ENCODE results near the gene SLC38A10. TPM values are rescaled to one million over a fixed set of nuclear protein-coding genes. Genes with fewer than 3 reads are reported as not detected.

SLC38A10 gene
- total and polyA plus RNA-seq, 2 experiments from 2014 or later, result 94.4 to 131 TPM

- Histone ChIP-seq H3K4me1 (ENCODE audit: low read depth) (peaks cover 24% of the 10 kb centered on the region), H3K27ac (peak overlapping the region; percentile 67), H3K4me3 (no peak overlapping the region), H3K36me3 (no peaks in the 10 kb centered on the region), H3K27me3 (no peaks in the 10 kb centered on the region), H3K9me3 (ENCODE audit: low read depth) (no peaks in the 10 kb centered on the region)
- peak in 1 of 2 donors; percentile 17 for DNase-seq (ENCODE audit: low read depth in 1 of 2, low spot score in 1 of 2)
- no peak for TF ChIP-seq CTCF (IDR thresholded peaks at IDR 0.05; ENCODE audit: low read depth, low read length)
These were observed 43.9 kb downstream of the SLC38A10 start for GRCh38 chr17:81251094-81251708.

- Histone ChIP-seq H3K9me3 (ENCODE audit: low read depth) (no peaks in the 10 kb centered on the region), H3K36me3 (no peaks in the 10 kb centered on the region), H3K27ac (peak overlapping the region; percentile 67), H3K27me3 (no peaks in the 10 kb centered on the region), H3K4me1 (ENCODE audit: low read depth) (peaks cover 22% of the 10 kb centered on the region), H3K4me3 (no peak overlapping the region)
- no peak for TF ChIP-seq CTCF (IDR thresholded peaks at IDR 0.05; ENCODE audit: low read depth, low read length)
- DNase-seq (ENCODE audit: low read depth in 1 of 2, low spot score in 1 of 2), result no peak
These were observed 44.6 kb downstream of the SLC38A10 start for GRCh38 chr17:81250286-81251093.

GRCh38 chr17:81249223-81250040 is 45.7 kb downstream of the SLC38A10 start:
- no peaks in the 10 kb centered on the region for H3K9me3 ChIP-seq (ENCODE audit: low read depth)
- peaks cover 17% of the 10 kb centered on the region for H3K4me1 ChIP-seq (ENCODE audit: low read depth)
- TF ChIP-seq CTCF (IDR thresholded peaks at IDR 0.05; ENCODE audit: low read depth, low read length), result no peak
- no peaks in the 10 kb centered on the region for H3K27me3 ChIP-seq
- H3K4me3 ChIP-seq, result no peak overlapping the region
- no peak overlapping the region for H3K27ac ChIP-seq
- peak in 1 of 2 donors; percentile 14 for DNase-seq (ENCODE audit: low read depth in 1 of 2, low spot score in 1 of 2)
- H3K36me3 ChIP-seq, result no peaks in the 10 kb centered on the region

- no peak for DNase-seq (ENCODE audit: low read depth in 1 of 2, low spot score in 1 of 2)
- H3K27ac ChIP-seq, result no peak overlapping the region
- H3K27me3 ChIP-seq, result no peaks in the 10 kb centered on the region
- no peak overlapping the region for H3K4me3 ChIP-seq
- TF ChIP-seq CTCF (IDR thresholded peaks at IDR 0.05; ENCODE audit: low read depth, low read length), result no peak
- peaks cover 17% of the 10 kb centered on the region for H3K4me1 ChIP-seq (ENCODE audit: low read depth)
- H3K36me3 ChIP-seq, result no peaks in the 10 kb centered on the region
- no peaks in the 10 kb centered on the region for H3K9me3 ChIP-seq (ENCODE audit: low read depth)
These were observed 46.5 kb downstream of the SLC38A10 start for GRCh38 chr17:81248649-81249048.

GRCh38 chr17:81247339-81247990 is 47.6 kb downstream of the SLC38A10 start:
- H3K4me3 ChIP-seq, result no peak overlapping the region
- H3K27ac ChIP-seq, result no peak overlapping the region
- H3K9me3 ChIP-seq (ENCODE audit: low read depth), result no peaks in the 10 kb centered on the region
- no peak for TF ChIP-seq CTCF (IDR thresholded peaks at IDR 0.05; ENCODE audit: low read depth, low read length)
- no peaks in the 10 kb centered on the region for H3K27me3 ChIP-seq
- DNase-seq (ENCODE audit: low read depth in 1 of 2, low spot score in 1 of 2), result no peak
- H3K36me3 ChIP-seq, result no peaks in the 10 kb centered on the region
- peaks cover 14% of the 10 kb centered on the region for H3K4me1 ChIP-seq (ENCODE audit: low read depth)
